ENCODE data around the gene FGD6.

Gene FGD6

GRCh38 chr12:95192271-95192670 is 25.0 kb downstream of the FGD6 start:
- H3K4me3 ChIP-seq (ENCODE audit: low read depth, low read length), result no peak overlapping the region
- no peak for TF ChIP-seq POLR2A (IDR thresholded peaks at IDR 0.05; ENCODE audit: extremely low read depth, insufficient read length)
- no peak for TF ChIP-seq MYC (IDR thresholded peaks at IDR 0.05; ENCODE audit: low read depth, low read length)
- TF ChIP-seq, protein P1, sequence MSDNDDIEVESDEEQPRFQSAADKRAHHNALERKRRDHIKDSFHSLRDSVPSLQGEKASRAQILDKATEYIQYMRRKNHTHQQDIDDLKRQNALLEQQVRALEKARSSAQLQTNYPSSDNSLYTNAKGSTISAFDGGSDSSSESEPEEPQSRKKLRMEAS (IDR thresholded peaks at IDR 0.05; ENCODE audit: low read depth, low read length), result no peak
- no peak for TF ChIP-seq CTCF (IDR thresholded peaks at IDR 0.05; ENCODE audit: low read depth, low read length)
- no peak for DNase-seq (ENCODE audit: low read depth)

DNA sequence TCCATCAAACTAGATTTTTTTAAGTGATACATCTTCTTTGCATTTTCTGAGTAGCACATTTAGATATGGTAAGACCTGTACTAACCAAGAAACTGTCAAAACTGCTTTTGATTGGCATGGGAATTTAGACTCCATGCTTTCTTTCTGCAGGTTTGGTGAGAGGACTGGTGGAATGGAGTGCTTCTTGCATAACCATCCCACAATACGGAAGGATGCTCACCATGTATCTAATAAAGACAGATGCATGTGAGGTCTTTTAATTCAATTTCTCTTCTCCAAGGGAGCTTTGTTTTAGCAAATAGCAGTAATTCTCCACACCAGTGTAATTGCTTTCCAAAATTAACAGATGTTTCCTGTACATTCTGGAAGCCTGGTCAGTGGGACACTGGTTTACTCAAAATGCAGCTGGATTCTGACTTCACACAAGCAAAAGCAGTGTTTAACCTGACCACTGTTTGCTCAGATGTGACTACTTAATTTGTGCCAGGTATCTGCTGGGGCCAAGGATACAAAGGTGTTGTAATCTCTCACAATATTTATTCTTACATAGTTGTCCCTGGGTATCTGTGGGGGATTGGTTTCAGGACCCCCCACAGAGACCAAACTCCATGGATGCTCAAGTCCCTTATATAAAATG is 26.1 kb downstream of the FGD6 start:
- no peak for DNase-seq (ENCODE audit: low read depth)
- TF ChIP-seq, protein P1 (IDR thresholded peaks at IDR 0.05; ENCODE audit: low read depth, low read length), result no peak
- TF ChIP-seq MYC (IDR thresholded peaks at IDR 0.05; ENCODE audit: low read depth, low read length) (no peak), CTCF (IDR thresholded peaks at IDR 0.05; ENCODE audit: low read depth, low read length) (no peak), POLR2A (IDR thresholded peaks at IDR 0.05; ENCODE audit: extremely low read depth, insufficient read length) (no peak)
- no peak overlapping the region for H3K4me3 ChIP-seq (ENCODE audit: low read depth, low read length)

- H3K4me3 ChIP-seq (ENCODE audit: low read depth, low read length), result no peak overlapping the region
- no peak for DNase-seq (ENCODE audit: low read depth)
- TF ChIP-seq CTCF (IDR thresholded peaks at IDR 0.05; ENCODE audit: low read depth, low read length) (no peak), MYC (IDR thresholded peaks at IDR 0.05; ENCODE audit: low read depth, low read length) (no peak), POLR2A (IDR thresholded peaks at IDR 0.05; ENCODE audit: extremely low read depth, insufficient read length) (no peak)
- TF ChIP-seq, protein P1 (IDR thresholded peaks at IDR 0.05; ENCODE audit: low read depth, low read length), result no peak
These were observed 29.3 kb downstream of the FGD6 start for GRCh38 chr12:95187865-95188415.

GRCh38 chr12:95185854-95186253 is 31.4 kb downstream of the FGD6 start:
- TF ChIP-seq POLR2A (IDR thresholded peaks at IDR 0.05; ENCODE audit: extremely low read depth, insufficient read length) (no peak), CTCF (IDR thresholded peaks at IDR 0.05; ENCODE audit: low read depth, low read length) (no peak), MYC (IDR thresholded peaks at IDR 0.05; ENCODE audit: low read depth, low read length) (no peak)
- TF ChIP-seq, protein P1 (IDR thresholded peaks at IDR 0.05; ENCODE audit: low read depth, low read length), result no peak
- no peak for DNase-seq (ENCODE audit: low read depth)

GRCh38 chr12:95185072-95185471 is 32.2 kb downstream of the FGD6 start:
- H3K4me3 ChIP-seq (ENCODE audit: low read depth, low read length), result no peak overlapping the region
- no peak for DNase-seq (ENCODE audit: low read depth)
- TF ChIP-seq, protein P1 (IDR thresholded peaks at IDR 0.05; ENCODE audit: low read depth, low read length), result no peak
- TF ChIP-seq POLR2A (IDR thresholded peaks at IDR 0.05; ENCODE audit: extremely low read depth, insufficient read length) (no peak), MYC (IDR thresholded peaks at IDR 0.05; ENCODE audit: low read depth, low read length) (no peak), CTCF (IDR thresholded peaks at IDR 0.05; ENCODE audit: low read depth, low read length) (no peak)

More at GRCh38 chr12:95185854-95186253, 31.4 kb downstream of the FGD6 start:
- H3K4me3 ChIP-seq (ENCODE audit: low read depth, low read length), result no peak overlapping the region
